Stimulated activated naive B cell treated with anti-CD40 and anti-IgM and Interleukin-4, amounts not matched to agents 10 μg/mL and 1 μg/mL and 100 μg/mL, for 72 hours (primary cell): ENCODE data around the gene FCRL6.

Experiments used
- ATAC-seq, 2 donors: fragments of 150-1000 bp; cut with Tn5 transposase; replicated peaks; 2 replicates each; pipeline ENCODE4 v1.10.0; 2021; ENCODE audit warnings: moderate library complexity in 1 of 2
- DNase-seq: peaks from one replicate; pipeline ENCODE4 v3.0.0; 2021
- H3K27ac Mint-ChIP-seq: one replicate; pipeline ENCODE4 v1.8.0; 2022; ENCODE audit warnings: mild to moderate bottlenecking, mixed read lengths
- H3K27me3 Mint-ChIP-seq, 2 donors: one replicate each; pipeline ENCODE4 v1.8.0; 2022; ENCODE audit warnings: mixed read lengths in 2 of 2
- H3K36me3 Mint-ChIP-seq, 2 donors: one replicate each; pipeline ENCODE4 v1.8.0; 2022; ENCODE audit warnings: mixed read lengths in 2 of 2, mild to moderate bottlenecking in 1 of 2
- H3K4me1 Mint-ChIP-seq, 2 donors: one replicate each; pipeline ENCODE4 v1.8.0; 2022; ENCODE audit warnings: mixed read lengths in 2 of 2, mild to moderate bottlenecking in 1 of 2
- H3K4me3 Mint-ChIP-seq, 2 donors: one replicate each; pipeline ENCODE4 v1.8.0; 2022; ENCODE audit warnings: mild to moderate bottlenecking in 2 of 2, mixed read lengths in 2 of 2, moderate library complexity in 1 of 2
- H3K9me3 Mint-ChIP-seq, 2 donors: one replicate each; pipeline ENCODE4 v1.8.0; 2022; ENCODE audit warnings: mixed read lengths in 2 of 2, mild to moderate bottlenecking in 1 of 2

The FCRL6 gene

DNA sequence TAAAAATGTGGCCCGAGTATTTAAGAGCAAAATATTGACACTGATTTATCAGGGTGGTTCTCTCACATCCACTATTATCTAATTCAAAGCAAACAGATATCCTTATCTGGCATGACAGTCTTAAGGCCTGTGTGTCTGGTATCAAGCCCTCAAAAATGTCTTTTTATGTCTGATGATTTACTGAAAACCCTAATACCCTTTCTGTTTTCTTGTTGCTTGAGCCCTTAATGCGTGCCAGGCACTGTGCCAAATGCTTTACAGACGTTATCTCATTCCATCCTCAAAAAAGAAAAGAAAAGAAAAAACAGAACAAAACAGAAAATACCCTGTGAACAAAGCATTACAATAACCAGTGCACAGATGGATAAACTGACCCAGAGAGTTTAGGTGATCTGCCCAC is 15.7 kb upstream of the FCRL6 start:
- Mint-ChIP-seq H3K4me3 (no peak overlapping the region), H3K27ac (no peak overlapping the region)
- DNase-seq, result no peak

GRCh38 chr1:159786966-159787365 is 15.2 kb upstream of the FCRL6 start:
- Mint-ChIP-seq H3K4me3 (no peak overlapping the region), H3K27me3 (peaks cover 11 to 14% of the 10 kb centered on the region in 2 donors), H3K9me3 (no peaks in the 10 kb centered on the region), H3K4me1 (no peaks in the 10 kb centered on the region), H3K27ac (no peak overlapping the region), H3K36me3 (peaks cover 0 to 2% of the 10 kb centered on the region in 2 donors)
- ATAC-seq (no peak), DNase-seq (no peak)

More for the DNA sequence above, 15.7 kb upstream of the FCRL6 start:
- peaks cover 0 to 2% of the 10 kb centered on the region in 2 donors for H3K36me3 Mint-ChIP-seq
- no peak for ATAC-seq
- H3K27me3 Mint-ChIP-seq, result peaks cover 11 to 14% of the 10 kb centered on the region in 2 donors
- peaks cover under 1 to 4% of the 10 kb centered on the region in 2 donors for H3K4me1 Mint-ChIP-seq
- H3K9me3 Mint-ChIP-seq, result peaks cover 0 to under 1% of the 10 kb centered on the region in 2 donors

- no peak overlapping the region for H3K4me3 Mint-ChIP-seq
- H3K9me3 Mint-ChIP-seq, result no peaks in the 10 kb centered on the region
- DNase-seq (no peak), ATAC-seq (peak in 1 of 2 donors; percentile 27)
- H3K36me3 Mint-ChIP-seq, result no peaks in the 10 kb centered on the region
- no peak overlapping the region for H3K27ac Mint-ChIP-seq
- no peaks in the 10 kb centered on the region for H3K4me1 Mint-ChIP-seq
- H3K27me3 Mint-ChIP-seq, result peaks cover 14 to 21% of the 10 kb centered on the region in 2 donors
Measured at GRCh38 chr1:159790237-159790917, 11.8 kb upstream of the FCRL6 start.

DNA sequence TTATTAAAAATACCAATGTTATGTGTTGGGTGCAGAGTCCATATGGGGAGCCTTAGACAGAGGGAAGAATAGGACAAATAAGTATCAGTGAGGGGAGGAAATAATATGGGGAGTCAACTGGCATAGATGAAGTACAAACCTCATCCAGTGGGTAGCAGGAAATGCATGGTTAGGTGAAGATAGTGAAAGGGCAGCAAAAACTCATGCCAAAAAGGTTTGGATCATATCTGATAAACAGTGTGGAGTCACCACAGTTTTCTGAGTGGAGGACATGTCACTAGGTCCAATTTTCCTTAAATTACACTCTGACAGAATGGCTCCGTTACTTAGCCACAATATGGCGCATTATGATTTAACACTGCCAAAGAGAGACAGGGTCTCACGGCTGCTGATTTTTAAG is 11.1 kb upstream of the FCRL6 start:
- H3K4me1 Mint-ChIP-seq, result no peaks in the 10 kb centered on the region
- H3K4me3 Mint-ChIP-seq, result no peak overlapping the region
- no peak overlapping the region for H3K27ac Mint-ChIP-seq
- DNase-seq (no peak), ATAC-seq (no peak)
- H3K27me3 Mint-ChIP-seq, result peaks cover 14 to 21% of the 10 kb centered on the region in 2 donors
- H3K9me3 Mint-ChIP-seq, result no peaks in the 10 kb centered on the region
- H3K36me3 Mint-ChIP-seq, result no peaks in the 10 kb centered on the region

GRCh38 chr1:159791461-159791860 is 10.7 kb upstream of the FCRL6 start:
- peaks cover 14 to 21% of the 10 kb centered on the region in 2 donors for H3K27me3 Mint-ChIP-seq
- no peaks in the 10 kb centered on the region for H3K4me1 Mint-ChIP-seq
- H3K4me3 Mint-ChIP-seq, result no peak overlapping the region
- DNase-seq, result no peak
- H3K27ac Mint-ChIP-seq, result no peak overlapping the region
- H3K36me3 Mint-ChIP-seq, result no peaks in the 10 kb centered on the region
- ATAC-seq, result no peak
- H3K9me3 Mint-ChIP-seq, result no peaks in the 10 kb centered on the region

- peaks cover 19 to 33% of the 10 kb centered on the region in 2 donors for H3K27me3 Mint-ChIP-seq
- H3K4me1 Mint-ChIP-seq, result peaks cover 5 to 7% of the 10 kb centered on the region in 2 donors
- no peak for DNase-seq
- no peak overlapping the region for H3K27ac Mint-ChIP-seq
- H3K4me3 Mint-ChIP-seq, result no peak overlapping the region
- ATAC-seq, result no peak
- H3K9me3 Mint-ChIP-seq, result no peaks in the 10 kb centered on the region
- H3K36me3 Mint-ChIP-seq, result no peaks in the 10 kb centered on the region
Measured at GRCh38 chr1:159795534-159795933, 6.6 kb upstream of the FCRL6 start.

GRCh38 chr1:159798893-159799292 is 3.3 kb upstream of the FCRL6 start:
- no peaks in the 10 kb centered on the region for H3K36me3 Mint-ChIP-seq
- peak; percentile 15 for DNase-seq
- no peak overlapping the region for H3K27ac Mint-ChIP-seq
- H3K4me1 Mint-ChIP-seq, result peaks cover 8 to 9% of the 10 kb centered on the region in 2 donors
- H3K27me3 Mint-ChIP-seq, result peaks cover 38 to 40% of the 10 kb centered on the region in 2 donors
- no peak overlapping the region for H3K4me3 Mint-ChIP-seq
- no peaks in the 10 kb centered on the region for H3K9me3 Mint-ChIP-seq
- peak; percentile 52 to 74 for ATAC-seq

DNA sequence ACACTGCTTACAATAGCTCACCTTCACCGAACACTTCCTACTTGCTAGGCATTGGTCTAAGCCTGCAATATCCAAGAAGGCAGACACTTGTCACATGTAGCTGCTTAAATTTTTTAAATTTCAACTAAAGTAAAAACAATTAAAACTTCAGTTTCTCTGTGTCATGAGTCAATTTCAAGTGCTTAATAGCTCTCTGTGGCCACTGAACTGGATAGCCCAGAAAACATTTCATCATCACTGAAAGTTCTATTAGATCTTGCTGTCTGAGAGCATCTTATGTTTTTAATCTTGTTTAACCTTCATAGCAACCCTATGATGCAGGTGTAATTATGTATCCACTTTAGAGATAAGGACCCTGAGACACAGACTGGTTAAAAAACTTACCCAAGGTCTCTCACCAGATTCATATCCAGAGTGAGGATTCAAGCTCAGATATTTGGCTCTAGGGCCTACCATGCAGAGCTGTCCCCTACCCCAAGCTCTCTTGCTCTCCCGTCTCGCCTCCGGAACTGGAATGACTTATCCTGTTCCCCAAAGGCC is 2.6 kb upstream of the FCRL6 start:
- H3K4me1 Mint-ChIP-seq, result peaks cover 8 to 9% of the 10 kb centered on the region in 2 donors
- H3K9me3 Mint-ChIP-seq, result no peaks in the 10 kb centered on the region
- H3K36me3 Mint-ChIP-seq, result no peaks in the 10 kb centered on the region
- peaks cover 44 to 45% of the 10 kb centered on the region in 2 donors for H3K27me3 Mint-ChIP-seq
- H3K27ac Mint-ChIP-seq, result no peak overlapping the region
- ATAC-seq, result no peak
- H3K4me3 Mint-ChIP-seq, result no peak overlapping the region
- no peak for DNase-seq

DNA sequence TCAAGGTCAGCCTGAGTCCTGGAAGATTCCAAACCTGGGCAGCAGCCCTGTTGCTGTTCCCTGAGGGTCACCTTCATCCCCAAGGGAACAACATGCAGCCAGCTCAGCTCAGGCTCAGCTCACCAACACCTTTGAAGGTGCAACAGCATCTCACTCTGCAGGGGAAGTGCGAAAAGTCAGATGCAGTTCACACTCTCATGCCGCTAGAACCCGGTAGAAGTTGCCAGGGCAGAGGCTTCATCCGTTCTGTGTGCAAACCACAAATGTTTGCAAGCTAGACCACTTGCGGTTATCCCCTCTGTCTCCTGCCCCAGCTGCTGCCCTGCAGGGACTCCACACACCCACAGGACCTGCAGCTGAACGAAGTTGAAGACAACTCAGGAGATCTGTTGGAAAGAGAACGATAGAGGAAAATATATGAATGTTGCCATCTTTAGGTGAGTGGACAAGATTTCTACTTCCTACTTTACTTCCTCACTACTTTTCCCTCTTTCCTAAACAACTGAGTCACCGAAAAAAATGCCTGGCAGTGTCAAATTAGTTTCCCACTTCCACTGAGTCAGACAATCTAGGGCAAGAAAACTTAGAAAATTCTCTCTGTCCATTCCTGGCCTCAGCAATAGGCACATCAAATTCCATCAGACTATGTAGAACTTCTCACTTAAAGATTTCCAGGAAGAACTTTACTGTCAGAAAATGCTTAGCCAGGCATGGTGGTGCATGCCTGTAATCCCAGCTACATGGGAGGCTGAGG is 1.8 kb upstream of the FCRL6 start:
- Mint-ChIP-seq H3K27ac (no peak overlapping the region), H3K9me3 (no peaks in the 10 kb centered on the region), H3K4me1 (peaks cover 8 to 9% of the 10 kb centered on the region in 2 donors), H3K36me3 (no peaks in the 10 kb centered on the region), H3K27me3 (peaks cover 48 to 53% of the 10 kb centered on the region in 2 donors), H3K4me3 (no peak overlapping the region)
- DNase-seq (no peak), ATAC-seq (peak; percentile 53 to 59)

- Mint-ChIP-seq H3K9me3 (no peaks in the 10 kb centered on the region), H3K36me3 (no peaks in the 10 kb centered on the region), H3K4me1 (peaks cover 8 to 9% of the 10 kb centered on the region in 2 donors), H3K27ac (no peak overlapping the region), H3K4me3 (no peak overlapping the region), H3K27me3 (peaks cover 61 to 73% of the 10 kb centered on the region in 2 donors)
- DNase-seq (no peak), ATAC-seq (no peak)
Measured at GRCh38 chr1:159803956-159804689, 2.0 kb downstream of the FCRL6 start.

- Mint-ChIP-seq H3K36me3 (no peaks in the 10 kb centered on the region), H3K27ac (no peak overlapping the region), H3K4me1 (peaks cover 7 to 8% of the 10 kb centered on the region in 2 donors), H3K9me3 (no peaks in the 10 kb centered on the region), H3K27me3 (peaks cover 59 to 78% of the 10 kb centered on the region in 2 donors), H3K4me3 (no peak overlapping the region)
- no peak for ATAC-seq
- no peak for DNase-seq
Measured at GRCh38 chr1:159804924-159805323, 2.8 kb downstream of the FCRL6 start.

- DNase-seq (no peak), ATAC-seq (no peak)
- no peaks in the 10 kb centered on the region for H3K9me3 Mint-ChIP-seq
- no peaks in the 10 kb centered on the region for H3K36me3 Mint-ChIP-seq
- H3K27me3 Mint-ChIP-seq, result peaks cover 5 to 24% of the 10 kb centered on the region in 2 donors
- H3K27ac Mint-ChIP-seq, result no peak overlapping the region
- H3K4me1 Mint-ChIP-seq, result no peaks in the 10 kb centered on the region
- no peak overlapping the region for H3K4me3 Mint-ChIP-seq
Measured at GRCh38 chr1:159815926-159816325, 13.8 kb downstream of the FCRL6 start.

DNA sequence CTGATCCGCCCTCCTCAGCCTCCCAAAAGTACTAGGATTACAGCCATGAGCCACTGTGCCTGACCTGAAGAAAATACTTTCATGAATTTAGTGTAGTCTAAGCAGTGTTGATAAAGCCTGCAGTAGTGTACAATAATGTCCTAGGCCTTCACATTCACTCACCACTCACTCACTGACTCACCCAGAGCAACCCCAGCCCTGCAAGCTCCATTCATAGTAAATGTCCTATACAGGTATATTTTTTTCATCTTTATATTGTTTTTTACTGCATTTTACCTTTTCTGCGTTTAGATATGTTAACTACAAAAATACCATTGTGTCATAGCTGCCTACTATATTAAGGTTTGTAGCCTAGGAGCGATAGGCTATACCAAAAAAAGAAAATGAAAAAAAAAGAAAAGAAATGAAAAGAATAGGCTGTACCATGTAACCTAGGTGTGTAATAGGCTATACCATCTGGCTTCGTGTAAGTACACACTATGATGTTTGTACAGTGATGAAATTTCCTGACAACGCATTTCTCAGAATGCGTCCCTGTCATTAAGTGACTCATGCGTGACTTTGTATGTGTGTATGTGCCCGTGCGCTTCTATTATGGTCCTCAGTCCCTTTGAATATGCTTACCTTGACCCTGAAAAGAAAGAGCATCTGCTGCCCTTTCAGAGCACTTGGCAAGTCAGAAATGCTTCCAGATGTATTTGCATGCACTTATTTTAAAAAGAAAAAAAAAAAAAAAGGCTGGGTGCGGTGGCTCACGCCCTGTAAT is 15.3 kb downstream of the FCRL6 start:
- no peak for ATAC-seq
- Mint-ChIP-seq H3K4me1 (no peaks in the 10 kb centered on the region), H3K27me3 (peaks cover 8 to 23% of the 10 kb centered on the region in 2 donors), H3K27ac (no peak overlapping the region), H3K36me3 (no peaks in the 10 kb centered on the region), H3K9me3 (no peaks in the 10 kb centered on the region), H3K4me3 (no peak overlapping the region)
- DNase-seq, result no peak
